Keratinocyte (primary cell): ENCODE data around the gene YTHDF1. TPM values are rescaled to one million over a fixed set of nuclear protein-coding genes. Genes with fewer than 3 reads are reported as not detected.

ENCODE experiments used
- DNase-seq: peaks from one replicate; pipeline ENCODE4 v3.0.0-alpha.2; 2011; ENCODE audit warnings: low read depth, missing footprints, low spot score
- FAIRE-seq: peaks from 2 replicates; lab custom pipeline; 2011; peaks lifted over from hg19 to GRCh38; lab: Jason Lieb, UNC
- H2AFZ ChIP-seq: 2 replicates; pipeline ENCODE4 v1.6.0; 2012; ENCODE audit warnings: low read length, control low read depth, inconsistent platforms; ENCODE audit not compliant: control insufficient read depth
- H3K27ac ChIP-seq: 2 replicates; pipeline ENCODE4 v1.5.1; 2011; ENCODE audit warnings: low read length; ENCODE audit not compliant: control insufficient read depth, insufficient read depth
- H3K27me3 ChIP-seq: 3 replicates; pipeline ENCODE4 v1.6.0; 2011; ENCODE audit warnings: low read length; ENCODE audit not compliant: control insufficient read depth, insufficient read depth; ENCODE audit errors: extremely low read depth
- H3K36me3 ChIP-seq, 2 experiments: 2 replicates in 1 of 2; 3 replicates in 1 of 2; pipeline ENCODE4 v1.5.1; 2011; ENCODE audit warnings: low read length in 2 of 2, mild to moderate bottlenecking in 1 of 2; ENCODE audit not compliant: control insufficient read depth in 2 of 2, insufficient read depth in 2 of 2; ENCODE audit errors: extremely low read depth in 1 of 2
- H3K4me1 ChIP-seq: 3 replicates; pipeline ENCODE4 v1.5.1; 2011; ENCODE audit warnings: low read length; ENCODE audit not compliant: control insufficient read depth, insufficient read depth; ENCODE audit errors: extremely low read depth
- H3K4me2 ChIP-seq: 3 replicates; pipeline ENCODE4 v1.6.0; 2011; ENCODE audit warnings: low read depth, low read length; ENCODE audit not compliant: control insufficient read depth, insufficient read depth; ENCODE audit errors: extremely low read depth
- H3K4me3 ChIP-seq, 3 experiments: fragments of 200-600 bp in 1 of 3; sonication (generic) in 1 of 3; 2 replicates in 2 of 3; 3 replicates in 1 of 3; pipeline ENCODE4 v1.5.1; 2011 to 2016; ENCODE audit warnings: low read length in 3 of 3, mild to moderate bottlenecking in 3 of 3, control low read depth in 2 of 3, inconsistent platforms in 1 of 3, low read depth in 1 of 3, mixed read lengths in 1 of 3, mixed run types in 1 of 3, moderate library complexity in 1 of 3; ENCODE audit not compliant: control insufficient read depth in 2 of 3, insufficient read depth in 2 of 3; ENCODE audit errors: extremely low read depth in 1 of 3
- H3K79me2 ChIP-seq: 2 replicates; pipeline ENCODE4 v1.6.0; 2012; ENCODE audit warnings: low read length; ENCODE audit not compliant: control insufficient read depth, insufficient read depth
- H3K9ac ChIP-seq: 3 replicates; pipeline ENCODE4 v1.6.0; 2011; ENCODE audit warnings: low read length; ENCODE audit not compliant: control insufficient read depth, insufficient read depth; ENCODE audit errors: extremely low read depth
- H3K9me1 ChIP-seq: 3 replicates; pipeline ENCODE4 v1.6.0; 2011; ENCODE audit warnings: low read length; ENCODE audit not compliant: control insufficient read depth, insufficient read depth; ENCODE audit errors: extremely low read depth
- H3K9me3 ChIP-seq: 2 replicates; pipeline ENCODE4 v1.5.1; 2012; ENCODE audit warnings: low read depth, low read length; ENCODE audit not compliant: control insufficient read depth
- H4K20me1 ChIP-seq: 3 replicates; pipeline ENCODE4 v1.6.0; 2011; ENCODE audit warnings: low read length; ENCODE audit not compliant: control insufficient read depth, insufficient read depth; ENCODE audit errors: extremely low read depth
- EZH2 ChIP-seq: IDR thresholded peaks from one replicate; pipeline ENCODE4 v1.6.1; 2012; ENCODE audit warnings: inconsistent platforms, mild to moderate bottlenecking, low read length, moderate library complexity
- dilution Hi-C: fragments of 300-500 bp; cut with MboI; formaldehyde crosslinking; loops from one replicate; pipeline ENCODE4 v1.7.0; 2020; ENCODE audit warnings: low sequenced_read_pairs; ENCODE audit not compliant: extremely low pct_ligation_motif_present
- polyA plus RNA-seq, 5 experiments: library from polyadenylated mRNA; depleted of rRNA in 3 of 5; stranded (reverse) in 3 of 5; stranded (forward) in 1 of 5; unstranded in 1 of 5; fragments of >200 nt; gene quantifications; 1 replicate in 1 of 5; 2 replicates in 3 of 5; 3 replicates in 1 of 5; pipeline versions ENCODE4 v1.2.1 to v1.2.3, GENCODE V29; 2011 to 2012; ENCODE audit warnings: missing spikeins in 2 of 5, low read depth in 1 of 5, low replicate concordance in 1 of 5
- TF ChIP-seq, protein P1 (sequence below), 3 experiments: IDR thresholded peaks in 1 of 3; conservative IDR thresholded peaks in 1 of 3; optimal IDR thresholded peaks in 1 of 3; 2 replicates in 2 of 3; 3 replicates in 1 of 3; pipeline versions ENCODE3 to v1.5.1; 2011; ENCODE audit warnings: low read length in 3 of 3, mild to moderate bottlenecking in 3 of 3, moderate library complexity in 2 of 3, control low read depth in 1 of 3, inconsistent platforms in 1 of 3; ENCODE audit not compliant: insufficient read depth in 2 of 3; ENCODE audit errors: extremely low read depth in 1 of 3

The YTHDF1 gene
- polyA plus RNA-seq, 1 donor (not counting 4 experiments of a cell fraction or from before 2014, with no cell fraction given), result 26.4 TPM

DNA sequence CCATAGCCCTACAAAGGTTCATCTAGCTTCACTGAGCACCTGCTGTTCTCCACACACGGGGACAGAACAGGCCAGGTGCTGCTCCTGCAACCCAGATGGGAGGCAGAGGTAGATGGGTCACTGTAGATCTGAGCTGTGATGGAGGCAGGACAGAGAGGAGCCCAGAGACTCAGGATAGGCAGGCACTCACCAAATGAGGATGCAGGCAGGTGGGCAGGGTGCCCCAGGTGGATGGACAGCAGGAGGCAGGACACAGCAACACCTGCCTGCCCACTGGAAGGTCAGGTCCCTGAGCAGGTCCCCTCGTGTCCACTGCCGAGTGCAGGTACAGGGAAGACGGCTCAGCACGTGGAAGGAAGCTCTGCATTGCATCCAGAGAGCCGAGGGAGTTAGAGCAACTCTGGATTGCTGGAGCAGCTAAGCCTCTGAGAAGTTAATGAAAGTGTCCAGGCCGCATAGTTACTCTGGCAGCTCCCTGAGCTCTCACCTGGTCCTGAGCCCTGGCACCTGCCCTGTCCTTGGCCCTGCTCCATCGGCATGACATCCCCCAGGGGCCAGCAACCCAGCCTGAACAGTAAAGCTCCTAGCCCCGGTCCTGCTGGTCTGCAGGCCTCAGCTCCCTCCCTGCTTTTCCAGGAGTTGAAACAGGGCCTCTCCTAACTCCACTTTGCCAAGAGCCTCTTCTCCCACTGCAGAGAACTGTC, 4.9 kb upstream of the YTHDF1 start:
- H4K20me1 ChIP-seq, result no peaks in the 10 kb centered on the region
- H3K4me2 ChIP-seq, result no peak overlapping the region
- H3K79me2 ChIP-seq, result no peaks in the 10 kb centered on the region
- H3K4me3 ChIP-seq, result no peak overlapping the region
- H3K9me3 ChIP-seq, result no peaks in the 10 kb centered on the region
- peaks cover 4% of the 10 kb centered on the region for H3K4me1 ChIP-seq
- no peaks in the 10 kb centered on the region for H3K9me1 ChIP-seq
- H3K27ac ChIP-seq, result no peak overlapping the region
- dilution Hi-C loops, result loop anchor here (10.0 kb wide), 1 partner anchor 64 kb away; no protein-coding TSS in a partner anchor
- H2AFZ ChIP-seq, result no peak overlapping the region
- no peak for TF ChIP-seq EZH2
- TF ChIP-seq, protein P1, sequence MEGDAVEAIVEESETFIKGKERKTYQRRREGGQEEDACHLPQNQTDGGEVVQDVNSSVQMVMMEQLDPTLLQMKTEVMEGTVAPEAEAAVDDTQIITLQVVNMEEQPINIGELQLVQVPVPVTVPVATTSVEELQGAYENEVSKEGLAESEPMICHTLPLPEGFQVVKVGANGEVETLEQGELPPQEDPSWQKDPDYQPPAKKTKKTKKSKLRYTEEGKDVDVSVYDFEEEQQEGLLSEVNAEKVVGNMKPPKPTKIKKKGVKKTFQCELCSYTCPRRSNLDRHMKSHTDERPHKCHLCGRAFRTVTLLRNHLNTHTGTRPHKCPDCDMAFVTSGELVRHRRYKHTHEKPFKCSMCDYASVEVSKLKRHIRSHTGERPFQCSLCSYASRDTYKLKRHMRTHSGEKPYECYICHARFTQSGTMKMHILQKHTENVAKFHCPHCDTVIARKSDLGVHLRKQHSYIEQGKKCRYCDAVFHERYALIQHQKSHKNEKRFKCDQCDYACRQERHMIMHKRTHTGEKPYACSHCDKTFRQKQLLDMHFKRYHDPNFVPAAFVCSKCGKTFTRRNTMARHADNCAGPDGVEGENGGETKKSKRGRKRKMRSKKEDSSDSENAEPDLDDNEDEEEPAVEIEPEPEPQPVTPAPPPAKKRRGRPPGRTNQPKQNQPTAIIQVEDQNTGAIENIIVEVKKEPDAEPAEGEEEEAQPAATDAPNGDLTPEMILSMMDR (optimal IDR thresholded peaks at IDR 0.05 in 1 of 3, IDR thresholded peaks at IDR 0.05 in 1 of 3, conservative IDR thresholded peaks at IDR 0.05 in 1 of 3; ENCODE audit: extremely low read depth in 1 of 3, insufficient read depth in 2 of 3, low read length in 3 of 3), result no peak
- H3K36me3 ChIP-seq, result no peaks in the 10 kb centered on the region
- peaks cover 13% of the 10 kb centered on the region for H3K27me3 ChIP-seq
- FAIRE-seq (no peak), DNase-seq (no peak)
- no peak overlapping the region for H3K9ac ChIP-seq

GRCh38 chr20:63219866-63220521, 4.1 kb upstream of the YTHDF1 start:
- peaks cover 2% of the 10 kb centered on the region for H4K20me1 ChIP-seq
- H3K4me2 ChIP-seq, result no peak overlapping the region
- H2AFZ ChIP-seq, result no peak overlapping the region
- peak; percentile 4 for TF ChIP-seq EZH2
- TF ChIP-seq, protein P1 (optimal IDR thresholded peaks at IDR 0.05 in 1 of 3, IDR thresholded peaks at IDR 0.05 in 1 of 3, conservative IDR thresholded peaks at IDR 0.05 in 1 of 3; ENCODE audit: extremely low read depth in 1 of 3, insufficient read depth in 2 of 3, low read length in 3 of 3), result no peak
- H3K27me3 ChIP-seq, result peaks cover 13% of the 10 kb centered on the region
- H3K9me3 ChIP-seq, result no peaks in the 10 kb centered on the region
- peaks cover 7% of the 10 kb centered on the region for H3K4me1 ChIP-seq
- peaks cover 7% of the 10 kb centered on the region for H3K79me2 ChIP-seq
- H3K36me3 ChIP-seq, result no peaks in the 10 kb centered on the region
- DNase-seq (no peak), FAIRE-seq (no peak)
- H3K9ac ChIP-seq, result no peak overlapping the region
- H3K27ac ChIP-seq, result no peak overlapping the region
- no peak overlapping the region for H3K4me3 ChIP-seq
- no peaks in the 10 kb centered on the region for H3K9me1 ChIP-seq
- dilution Hi-C loops, result loop anchor here (10.0 kb wide), 1 partner anchor 65 kb away; no protein-coding TSS in a partner anchor
